AG04450 (cell line): Measurements from ENCODE around the gene PAH. TPM values are rescaled to one million over a fixed set of nuclear protein-coding genes. Genes with fewer than 3 reads are reported as not detected.

ENCODE experiments used
- CTCF ChIA-PET: fragments of 300-600, 350-600 bp; formaldehyde crosslinking; extraction: SDS; loops from one replicate; lab custom pipeline; 2022; ENCODE audit warnings: antibody characterized with exemption, inconsistent platforms; lab: Charles Lee
- POLR2A ChIA-PET: fragments of 350-600 bp; formaldehyde crosslinking; extraction: SDS; loops from one replicate; lab custom pipeline; 2021; ENCODE audit warnings: antibody characterized with exemption, inconsistent platforms; lab: Yijun Ruan, JAX
- DNase-seq: peaks from one replicate; pipeline ENCODE4 v3.0.0-alpha.2; 2011; ENCODE audit warnings: low read depth, low spot score
- H3K27ac ChIP-seq: one replicate; pipeline ENCODE4 v1.5.1; 2012; ENCODE audit warnings: low read depth, low read length, control low read depth
- H3K27me3 ChIP-seq: one replicate; pipeline ENCODE4 v1.6.0; 2012; ENCODE audit warnings: low read length; ENCODE audit not compliant: control insufficient read depth, insufficient read depth
- H3K4me3 ChIP-seq: 2 replicates; pipeline ENCODE4 v1.5.1; 2011; ENCODE audit warnings: mild to moderate bottlenecking, low read depth, low read length, control low read depth
- H3K9me3 ChIP-seq: 2 replicates; pipeline ENCODE4 v1.5.1; 2012; ENCODE audit warnings: low read length; ENCODE audit not compliant: control insufficient read depth, insufficient read depth
- polyA plus RNA-seq: library from polyadenylated mRNA; depleted of rRNA; stranded (reverse); fragments of >200 nt; gene quantifications from 2 replicates; pipeline ENCODE4 v1.2.3, GENCODE V29; 2011
- TF ChIP-seq, protein P1 (sequence below): IDR thresholded peaks from 2 replicates; pipeline ENCODE4 v1.5.1; 2011; ENCODE audit warnings: low read depth, low read length, control low read depth, inconsistent platforms

Gene PAH
- polyA plus RNA-seq, 1 experiment, result not detected

DNA sequence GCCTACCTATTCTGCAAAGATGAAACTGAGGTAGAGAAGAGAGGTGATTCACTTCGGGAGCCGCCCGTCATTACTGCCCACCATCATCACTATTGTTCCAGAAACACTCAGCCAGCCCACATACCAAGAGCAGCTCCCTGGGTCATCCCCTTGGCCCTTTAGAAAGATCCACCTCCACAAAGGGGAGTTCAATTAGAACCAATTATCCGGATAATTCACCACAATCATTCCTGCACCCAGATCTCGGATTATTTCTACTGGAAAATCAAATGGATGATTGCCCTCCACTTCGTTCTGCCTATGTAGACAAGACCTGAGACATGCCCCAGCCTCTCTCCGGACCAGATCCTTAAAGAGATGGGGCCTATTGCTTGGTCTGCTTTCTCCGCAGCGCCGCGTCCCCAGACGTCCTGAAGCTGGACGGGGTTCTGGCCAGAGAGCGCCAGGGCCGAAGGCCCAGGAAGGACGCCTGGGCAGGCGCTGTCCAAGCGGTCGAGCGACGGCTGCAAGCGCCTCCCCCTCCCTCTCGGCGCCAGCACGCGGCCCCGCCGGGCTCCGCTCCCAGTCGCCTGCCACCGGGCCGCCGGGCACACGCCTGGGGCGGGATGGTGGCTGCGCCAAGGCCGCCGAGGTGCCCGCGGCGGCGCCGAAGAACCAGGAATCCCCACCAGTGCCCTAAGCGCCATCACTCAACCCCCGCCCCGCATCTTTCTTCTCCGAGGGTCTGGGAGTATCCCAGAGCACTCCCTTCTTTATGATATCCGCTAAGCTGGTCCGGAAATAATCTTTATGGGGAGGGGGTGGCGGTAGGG is 39.1 kb upstream of the PAH start:
- ChIA-PET POLR2A (no interaction called here), CTCF (no interaction called here)
- no peak for DNase-seq

DNA sequence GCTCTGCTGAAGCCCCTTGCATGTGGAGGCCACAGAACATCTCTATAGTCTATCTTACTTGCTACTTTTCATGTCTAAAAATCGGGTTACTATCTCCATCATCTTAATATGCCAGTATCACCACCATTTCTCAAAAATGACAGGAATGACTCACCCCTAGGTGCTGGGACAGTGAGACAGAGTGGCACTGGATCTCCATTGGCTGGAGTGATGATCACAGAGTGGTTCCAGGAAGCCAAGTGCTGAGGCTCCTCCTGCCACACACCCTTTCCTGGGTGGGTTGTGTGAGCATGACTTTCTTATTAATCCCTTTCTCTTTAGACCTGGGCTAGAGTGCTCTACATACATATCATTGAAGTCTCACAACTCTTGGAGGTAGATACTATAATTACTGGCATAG is 37.1 kb upstream of the PAH start:
- POLR2A ChIA-PET, result no interaction called here

More for the DNA sequence above, 39.1 kb upstream of the PAH start:
- TF ChIP-seq, protein P1, sequence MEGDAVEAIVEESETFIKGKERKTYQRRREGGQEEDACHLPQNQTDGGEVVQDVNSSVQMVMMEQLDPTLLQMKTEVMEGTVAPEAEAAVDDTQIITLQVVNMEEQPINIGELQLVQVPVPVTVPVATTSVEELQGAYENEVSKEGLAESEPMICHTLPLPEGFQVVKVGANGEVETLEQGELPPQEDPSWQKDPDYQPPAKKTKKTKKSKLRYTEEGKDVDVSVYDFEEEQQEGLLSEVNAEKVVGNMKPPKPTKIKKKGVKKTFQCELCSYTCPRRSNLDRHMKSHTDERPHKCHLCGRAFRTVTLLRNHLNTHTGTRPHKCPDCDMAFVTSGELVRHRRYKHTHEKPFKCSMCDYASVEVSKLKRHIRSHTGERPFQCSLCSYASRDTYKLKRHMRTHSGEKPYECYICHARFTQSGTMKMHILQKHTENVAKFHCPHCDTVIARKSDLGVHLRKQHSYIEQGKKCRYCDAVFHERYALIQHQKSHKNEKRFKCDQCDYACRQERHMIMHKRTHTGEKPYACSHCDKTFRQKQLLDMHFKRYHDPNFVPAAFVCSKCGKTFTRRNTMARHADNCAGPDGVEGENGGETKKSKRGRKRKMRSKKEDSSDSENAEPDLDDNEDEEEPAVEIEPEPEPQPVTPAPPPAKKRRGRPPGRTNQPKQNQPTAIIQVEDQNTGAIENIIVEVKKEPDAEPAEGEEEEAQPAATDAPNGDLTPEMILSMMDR, result no peak
- H3K4me3 ChIP-seq, result no peak overlapping the region
- peaks cover 35% of the 10 kb centered on the region for H3K27me3 ChIP-seq
- no peak overlapping the region for H3K27ac ChIP-seq
- H3K9me3 ChIP-seq, result no peaks in the 10 kb centered on the region

DNA sequence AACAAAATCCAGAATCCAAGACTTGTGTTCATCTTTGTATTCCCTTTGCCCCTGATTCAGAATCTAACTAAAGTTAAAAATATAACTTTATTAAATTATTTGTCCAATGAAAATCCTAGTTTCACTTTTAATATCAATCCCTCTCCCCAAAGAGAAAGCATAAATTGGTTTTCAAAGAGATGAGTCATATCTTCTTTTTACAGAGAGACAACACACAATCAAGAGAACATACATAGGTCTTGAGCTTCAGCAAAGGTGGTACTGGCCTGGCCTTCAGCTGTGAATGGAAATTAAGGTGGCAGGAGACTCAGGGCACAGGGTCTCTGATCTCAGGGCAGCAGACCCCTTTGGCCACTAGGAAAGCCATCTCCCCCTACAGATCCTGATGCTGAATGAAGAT is 36.2 kb upstream of the PAH start:
- no peak overlapping the region for H3K27ac ChIP-seq
- POLR2A ChIA-PET, result no interaction called here
- no peak overlapping the region for H3K4me3 ChIP-seq
- DNase-seq, result no peak
- no peaks in the 10 kb centered on the region for H3K9me3 ChIP-seq
- TF ChIP-seq, protein P1, result no peak
- peaks cover 23% of the 10 kb centered on the region for H3K27me3 ChIP-seq
- CTCF ChIA-PET, result interaction anchor here (7.6 kb wide), 1 partner anchor 595 kb away, joined by 159 read pairs; no protein-coding TSS in a partner anchor

More for the DNA sequence above, 37.1 kb upstream of the PAH start:
- TF ChIP-seq, protein P1, result no peak
- Histone ChIP-seq H3K27me3 (peaks cover 31% of the 10 kb centered on the region), H3K4me3 (no peak overlapping the region), H3K27ac (no peak overlapping the region), H3K9me3 (no peaks in the 10 kb centered on the region)
- CTCF ChIA-PET, result interaction anchor here (7.6 kb wide), 1 partner anchor 594 kb away, joined by 159 read pairs; no protein-coding TSS in a partner anchor
- no peak for DNase-seq

DNA sequence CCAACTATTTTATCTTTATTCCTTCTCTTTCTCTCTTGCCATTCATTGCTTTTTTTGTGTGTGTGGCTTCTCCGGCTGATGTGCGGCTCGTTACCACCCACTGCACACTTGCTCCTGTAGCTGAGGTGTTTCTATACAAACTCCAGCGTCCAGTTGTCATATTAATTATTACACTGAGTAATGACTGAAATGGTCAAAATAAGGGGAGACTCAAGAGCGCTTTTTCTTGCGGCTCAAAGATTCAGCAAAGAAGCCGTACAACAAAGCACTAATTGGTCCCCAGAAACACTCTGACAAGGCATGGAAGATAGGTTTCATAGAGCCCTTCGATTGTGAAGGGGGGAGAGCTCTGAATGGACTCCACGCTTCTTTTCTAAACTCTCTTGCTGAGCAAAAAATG is 34.8 kb upstream of the PAH start:
- DNase-seq, result no peak
- no peak overlapping the region for H3K27ac ChIP-seq
- ChIA-PET CTCF (interaction anchor here (7.6 kb wide), 1 partner anchor 597 kb away, joined by 159 read pairs; no protein-coding TSS in a partner anchor), POLR2A (no interaction called here)
- TF ChIP-seq, protein P1, result no peak
- H3K27me3 ChIP-seq, result peaks cover 17% of the 10 kb centered on the region
- H3K9me3 ChIP-seq, result no peaks in the 10 kb centered on the region
- H3K4me3 ChIP-seq, result no peak overlapping the region
